ENCODE data around the gene RTN4IP1.

The RTN4IP1 gene

GRCh38 chr6:106540907-106541306 is 88.4 kb downstream of the RTN4IP1 start:
- no peak for DNase-seq

- no peak for DNase-seq
Observed at GRCh38 chr6:106540432-106540831, 88.9 kb downstream of the RTN4IP1 start.

- no peak for DNase-seq
Observed at GRCh38 chr6:106539936-106540335, 89.4 kb downstream of the RTN4IP1 start.

- no peak for DNase-seq
Observed at GRCh38 chr6:106538145-106538544, 91.2 kb downstream of the RTN4IP1 start.

- no peak for DNase-seq
Observed at GRCh38 chr6:106537662-106538061, 91.6 kb downstream of the RTN4IP1 start.

- no peak for DNase-seq
Observed at GRCh38 chr6:106536851-106537250, 92.4 kb downstream of the RTN4IP1 start.

GRCh38 chr6:106536357-106536756 is 92.9 kb downstream of the RTN4IP1 start:
- no peak for DNase-seq

GRCh38 chr6:106535012-106535411 is 94.3 kb downstream of the RTN4IP1 start:
- no peak for DNase-seq

GRCh38 chr6:106534564-106534982 is 94.7 kb downstream of the RTN4IP1 start:
- DNase-seq, result no peak

- no peak for DNase-seq
Observed at GRCh38 chr6:106534004-106534403, 95.3 kb downstream of the RTN4IP1 start.

- DNase-seq, result no peak
Observed at GRCh38 chr6:106533054-106533453, 96.2 kb downstream of the RTN4IP1 start.

GRCh38 chr6:106530502-106530901 is 98.8 kb downstream of the RTN4IP1 start:
- no peak for DNase-seq

GRCh38 chr6:106530026-106530425 is 99.3 kb downstream of the RTN4IP1 start:
- DNase-seq, result no peak

- no peak for DNase-seq
Observed at GRCh38 chr6:106529438-106529837, 99.9 kb downstream of the RTN4IP1 start.

GRCh38 chr6:106528521-106528920 is 100.8 kb downstream of the RTN4IP1 start:
- DNase-seq, result no peak

GRCh38 chr6:106527979-106528378 is 101.3 kb downstream of the RTN4IP1 start:
- DNase-seq, result no peak

- DNase-seq, result no peak
Observed at GRCh38 chr6:106527117-106527516, 102.2 kb downstream of the RTN4IP1 start.

- no peak for DNase-seq
Observed at GRCh38 chr6:106525882-106526275, 103.4 kb downstream of the RTN4IP1 start.

GRCh38 chr6:106525107-106525881 is 104.0 kb downstream of the RTN4IP1 start:
- no peak for DNase-seq

- DNase-seq, result no peak
Observed at GRCh38 chr6:106522562-106523250, 106.6 kb downstream of the RTN4IP1 start.

All from NCI-H526 (cell line).